IMR-90 (cell line): ENCODE measurements around the gene NR4A2. TPM values are rescaled to one million over a fixed set of nuclear protein-coding genes. Genes with fewer than 3 reads are reported as not detected.

ENCODE experiments used
- ATAC-seq: fragments of 200-7000 bp; cut with Tn5 transposase; 2 replicates; pipeline ENCODE4 v1.9.1; 2020; ENCODE audit warnings: low read depth, mild to moderate bottlenecking, moderate library complexity
- BruUV-seq: library from RNA; stranded (reverse); fragments of 400-500 nt; replicated peaks from 2 replicates; lab custom pipeline; 2021; lab: Mats Ljungman, UMichigan
- CTCF ChIA-PET: fragments of 300-600 bp; formaldehyde crosslinking; extraction: SDS; loops from one replicate; lab custom pipeline; 2021; ENCODE audit warnings: antibody characterized with exemption; lab: Yijun Ruan, JAX
- POLR2A ChIA-PET: fragments of 300-600 bp; sonication (Branson Sonifier 250); formaldehyde crosslinking; loops from one replicate; lab custom pipeline; 2022; ENCODE audit warnings: antibody characterized with exemption; ENCODE audit not compliant: unreplicated experiment; lab: Charles Lee
- DNase-seq: peaks from one replicate; pipeline ENCODE4 v3.0.0; 2013
- H2AFZ ChIP-seq: replicated peaks from 2 replicates; pipeline ENCODE3; 2013; ENCODE audit warnings: low read length, mild to moderate bottlenecking; ENCODE audit not compliant: poor library complexity
- H2AK5ac ChIP-seq: 2 replicates; pipeline ENCODE4 v1.6.1; 2013; ENCODE audit warnings: low read depth, low read length, inconsistent platforms
- H2AK9ac ChIP-seq: replicated peaks from 2 replicates; pipeline ENCODE3; 2013; ENCODE audit warnings: mild to moderate bottlenecking, low read depth, low read length, moderate library complexity; ENCODE audit not compliant: poor library complexity
- H2BK120ac ChIP-seq: 2 replicates; pipeline ENCODE4 v1.6.1; 2013; ENCODE audit warnings: low read depth, low read length, inconsistent platforms
- H2BK15ac ChIP-seq: 3 replicates; pipeline ENCODE4 v1.6.1; 2013; ENCODE audit warnings: low read depth, low read length, inconsistent platforms
- H2BK20ac ChIP-seq: 2 replicates; pipeline ENCODE4 v1.6.1; 2013; ENCODE audit warnings: low read depth, mild to moderate bottlenecking, inconsistent platforms, low read length, moderate library complexity
- H2BK5ac ChIP-seq: 2 replicates; pipeline ENCODE4 v1.6.1; 2013; ENCODE audit warnings: mild to moderate bottlenecking, low read depth, low read length, inconsistent platforms; ENCODE audit not compliant: poor library complexity, severe bottlenecking
- H3K14ac ChIP-seq: replicated peaks from 2 replicates; pipeline ENCODE4 v1.6.1; 2013; ENCODE audit warnings: low read depth, low read length, inconsistent platforms
- H3K18ac ChIP-seq: 2 replicates; pipeline ENCODE4 v1.6.1; 2013; ENCODE audit warnings: low read depth, low read length, control low read depth
- H3K23ac ChIP-seq: 2 replicates; pipeline ENCODE4 v1.6.1; 2013; ENCODE audit warnings: low read depth, low read length, inconsistent platforms
- H3K27ac ChIP-seq: 2 replicates; pipeline ENCODE4 v1.5.1; 2013; ENCODE audit warnings: mild to moderate bottlenecking, control low read depth, low read length; ENCODE audit not compliant: insufficient read depth
- H3K27me3 ChIP-seq: 2 replicates; pipeline ENCODE4 v1.6.1; 2013; ENCODE audit warnings: low read length; ENCODE audit not compliant: control insufficient read depth, insufficient read depth
- H3K36me3 ChIP-seq: 2 replicates; pipeline ENCODE4 v1.6.1; 2013; ENCODE audit warnings: low read length, mixed read lengths; ENCODE audit not compliant: control insufficient read depth, insufficient read depth
- H3K4ac ChIP-seq: 2 replicates; pipeline ENCODE4 v1.6.1; 2013; ENCODE audit warnings: low read depth, low read length, inconsistent platforms
- H3K4me1 ChIP-seq: 2 replicates; pipeline ENCODE4 v1.6.1; 2013; ENCODE audit warnings: low read length, mixed read lengths; ENCODE audit not compliant: control insufficient read depth, insufficient read depth
- H3K4me2 ChIP-seq: 2 replicates; pipeline ENCODE4 v1.6.1; 2013; ENCODE audit warnings: low read depth, mild to moderate bottlenecking, control low read depth, low read length, moderate library complexity
- H3K4me3 ChIP-seq: 2 replicates; pipeline ENCODE4 v1.5.1; 2013; ENCODE audit warnings: low read depth, mild to moderate bottlenecking, control low read depth, low read length, moderate library complexity; ENCODE audit not compliant: insufficient read depth
- H3K56ac ChIP-seq: 2 replicates; pipeline ENCODE4 v1.6.1; 2013; ENCODE audit warnings: low read length, inconsistent platforms; ENCODE audit not compliant: insufficient read depth; ENCODE audit errors: extremely low read depth
- H3K79me1 ChIP-seq, 2 experiments: 2 replicates each; pipeline ENCODE4 v1.6.1; 2013; ENCODE audit warnings: low read length in 2 of 2, inconsistent platforms in 1 of 2, low read depth in 1 of 2
- H3K9ac ChIP-seq: 2 replicates; pipeline ENCODE4 v1.6.1; 2013; ENCODE audit warnings: low read depth, low read length, control low read depth
- H3K9me1 ChIP-seq: 2 replicates; pipeline ENCODE4 v1.6.1; 2013; ENCODE audit warnings: low read length, inconsistent platforms; ENCODE audit not compliant: insufficient read depth
- H3K9me3 ChIP-seq: 2 replicates; pipeline ENCODE4 v1.6.1; 2013; ENCODE audit warnings: low read length; ENCODE audit not compliant: control insufficient read depth, insufficient read depth
- H4K20me1 ChIP-seq: 2 replicates; pipeline ENCODE4 v1.6.1; 2013; ENCODE audit warnings: low read length, inconsistent platforms; ENCODE audit not compliant: insufficient read depth
- H4K5ac ChIP-seq: 2 replicates; pipeline ENCODE4 v1.6.1; 2013; ENCODE audit warnings: mild to moderate bottlenecking, low read depth, low read length, control low read depth
- H4K8ac ChIP-seq, 2 experiments: 2 replicates each; pipeline ENCODE4 v1.6.1; 2013; ENCODE audit warnings: low read depth in 2 of 2, low read length in 2 of 2, control low read depth in 1 of 2, inconsistent platforms in 1 of 2
- H4K91ac ChIP-seq: 2 replicates; pipeline ENCODE4 v1.6.1; 2013; ENCODE audit warnings: low read depth, low read length, inconsistent platforms; ENCODE audit not compliant: insufficient read depth
- FOS ChIP-seq: fragments of 150-350 bp; IDR thresholded peaks from 2 replicates; pipeline ENCODE4 v1.6.1; 2016; ENCODE audit warnings: low read depth, low read length
- MAZ ChIP-seq: IDR thresholded peaks from 2 replicates; pipeline ENCODE4 v1.6.1; 2012; ENCODE audit warnings: low read depth, mild to moderate bottlenecking, low read length, improper control_type of control experiment, moderate library complexity, borderline replicate concordance
- SMC3 ChIP-seq: fragments of 150-350 bp; IDR thresholded peaks from 2 replicates; pipeline ENCODE4 v1.6.1; 2016; ENCODE audit warnings: low read depth, mild to moderate bottlenecking, antibody characterized with exemption, low read length, moderate library complexity
- USF2 ChIP-seq: fragments of 150-350 bp; IDR thresholded peaks from 2 replicates; pipeline ENCODE4 v1.6.1; 2017; ENCODE audit warnings: mild to moderate bottlenecking, antibody characterized with exemption, low read length, low read depth
- WGBS, 2 experiments: methylation state at CpG; one replicate each; pipeline versions ENCODE4 v1.1.5 to v1.1.7; 2013; ENCODE audit warnings: missing lambda C conversion rate in 2 of 2; ENCODE audit not compliant: insufficient read length in 1 of 2; ENCODE audit errors: extremely low coverage in 2 of 2; 5-methylcytosine and 5-hydroxymethylcytosine counted together
- dilution Hi-C: fragments of 300-500 bp; cut with HindIII; formaldehyde crosslinking; loops from one replicate; pipeline ENCODE4 v1.14.3; 2018; ENCODE audit warnings: low sequenced_read_pairs; ENCODE audit not compliant: unreplicated experiment
- in situ Hi-C: fragments of 300-500 bp; cut with MboI; formaldehyde crosslinking; loops from 3 replicates; pipeline ENCODE4 v1.14.3; 2019; ENCODE audit warnings: low sequenced_read_pairs, inconsistent platforms, mixed read lengths
- intact Hi-C: fragments of 100-400 bp; cut with micrococcal nuclease; formaldehyde crosslinking; loops from 2 replicates; pipeline ENCODE4 v1.10.0; 2022
- polyA plus RNA-seq, 3 experiments: library from polyadenylated mRNA; depleted of rRNA; stranded (reverse); fragments of >200 nt; gene quantifications; 2 replicates each; pipeline ENCODE4 v1.2.3, GENCODE V29; 2012; ENCODE audit warnings: low replicate concordance in 1 of 3
- total RNA-seq: library from RNA; depleted of rRNA; stranded (reverse); fragments of >200 nt; gene quantifications from 2 replicates; pipeline ENCODE4 v1.2.3, GENCODE V29; 2012

The NR4A2 gene
- total and polyA plus RNA-seq, 2 of the 4 experiments (the other 2 are of a cell fraction): 0.72 to 2.3 TPM

- no peak for TF ChIP-seq USF2
Observed at GRCh38 chr2:156333951-156334495, 1.5 kb upstream of the NR4A2 start (continued).

- dilution Hi-C loops: no loop called here
- intact Hi-C loops: loop anchor here (1.0 to 10.0 kb wide), 4 partner anchors 103 to 956 kb away; partner anchors contain the start of gene GPD2
- H3K27ac ChIP-seq: peak overlapping the region; percentile 93
- peak overlapping the region; percentile 69; the same call in 1 of the 2 replicates for H3K14ac ChIP-seq
- H3K27me3 ChIP-seq: no peaks in the 10 kb centered on the region
- TF ChIP-seq MAZ (peak; percentile 54; the same call in 1 of the 2 replicates), FOS (no peak), SMC3 (0 out of 2 replicates have a peak, but pooled peaks have one; percentile 11)
- peak overlapping the region; percentile 18 for H4K5ac ChIP-seq
- H3K4me2 ChIP-seq: peak overlapping the region; percentile 92
- H2AK9ac ChIP-seq: peak overlapping the region; percentile 77
- ChIA-PET CTCF (interaction anchor here (0.6 to 2.5 kb wide), 2 partner anchors 256 to 490 kb away, joined by 5 to 20 read pairs; no protein-coding TSS in a partner anchor), POLR2A (no interaction called here)
- H3K9me3 ChIP-seq: no peaks in the 10 kb centered on the region
- WGBS, 2 experiments: 0% methylated on average over 7 of the region's 28 CpGs; no CpG with 5 or more reads in 1 of the 2 experiments
- H2BK5ac ChIP-seq: peak overlapping the region; percentile 92
- H3K4me3 ChIP-seq: peak overlapping the region; percentile 88
- no peak overlapping the region; the same call in 1 of the 2 replicates for H2BK20ac ChIP-seq
- H2AK5ac ChIP-seq: peak overlapping the region; percentile 77
- peak overlapping the region; percentile 43; the same call in 1 of the 2 replicates for H4K91ac ChIP-seq
- no peak; the same call in 1 of the 2 replicates for ATAC-seq
- DNase-seq: no peak
- peaks cover 11% of the 10 kb centered on the region for H3K36me3 ChIP-seq
- peak overlapping the region; percentile 78 for H3K9ac ChIP-seq
- no TSS peak for BruUV-seq
- peak overlapping the region; percentile 93 for H2AFZ ChIP-seq
- peak overlapping the region; percentile 45; the same call in 1 of the 2 replicates for H2BK120ac ChIP-seq
- H3K9me1 ChIP-seq: no peaks in the 10 kb centered on the region
- H3K4ac ChIP-seq: peak overlapping the region; percentile 84
- peak overlapping the region; percentile 66; the same call in 1 of the 2 replicates for H3K56ac ChIP-seq
- no peaks in the 10 kb centered on the region for H4K20me1 ChIP-seq
- peak overlapping the region; percentile 25; the same call in 1 of the 3 replicates for H2BK15ac ChIP-seq
- H4K8ac ChIP-seq: peak overlapping the region; percentile 67 to 97
- in situ Hi-C loops: loop anchor here (25.0 kb wide), 3 partner anchors 254 to 1529 kb away; no protein-coding TSS in a partner anchor
- H3K4me1 ChIP-seq: no peaks in the 10 kb centered on the region; the same call in none of the 2 replicates
- H3K79me1 ChIP-seq: peaks cover 11 to 15% of the 10 kb centered on the region in 2 experiments; a peak in 3 of 4 replicates
- peak overlapping the region; percentile 34; the same call in 1 of the 2 replicates for H3K18ac ChIP-seq
- H3K23ac ChIP-seq: peak overlapping the region; percentile 54
Observed at GRCh38 chr2:156333274-156333950, 891 bp upstream of the NR4A2 start.
